CD4-positive, alpha-beta memory T cell (primary cell): Measurements from ENCODE around the gene CAMKMT. TPM values are rescaled to one million over a fixed set of nuclear protein-coding genes. Genes with fewer than 3 reads are reported as not detected.

Source experiments
- CTCF ChIA-PET: fragments of 350-600 bp; sonication (Branson Sonifier 250); formaldehyde crosslinking; loops from one replicate; lab custom pipeline; 2021; ENCODE audit warnings: inconsistent platforms; ENCODE audit not compliant: partially characterized antibody; lab: Charles Lee
- POLR2A ChIA-PET: fragments of 350-600 bp; sonication (Branson Sonifier 250); formaldehyde crosslinking; loops from one replicate; lab custom pipeline; 2021; ENCODE audit not compliant: partially characterized antibody; lab: Charles Lee
- DNase-seq, 5 donors: peaks; one replicate each; pipeline versions ENCODE4 v3.0.0 to v3.0.0-alpha.2; 2020 to 2022; ENCODE audit warnings: mixed read lengths in 1 of 5
- H3K27ac ChIP-seq: one replicate; pipeline ENCODE4 v1.7.0; 2013; ENCODE audit warnings: low read depth, low read length
- H3K27me3 ChIP-seq: 2 replicates; pipeline ENCODE4 v1.7.0; 2013; ENCODE audit warnings: mild to moderate bottlenecking, low read length, moderate library complexity; ENCODE audit not compliant: insufficient read depth
- H3K36me3 ChIP-seq: 2 replicates; pipeline ENCODE4 v1.7.0; 2013; ENCODE audit warnings: mild to moderate bottlenecking, low read length, moderate library complexity; ENCODE audit not compliant: insufficient read depth
- H3K4me1 ChIP-seq: 2 replicates; pipeline ENCODE4 v1.7.0; 2013; ENCODE audit warnings: mild to moderate bottlenecking, low read length, moderate library complexity; ENCODE audit not compliant: insufficient read depth
- H3K4me3 ChIP-seq, 2 donors: one replicate each; pipeline ENCODE4 v1.7.0; 2013; ENCODE audit warnings: low read length in 2 of 2, mild to moderate bottlenecking in 1 of 2
- H3K9me3 ChIP-seq, 2 donors: one replicate each; pipeline ENCODE4 v1.7.0; 2013; ENCODE audit warnings: low read length in 2 of 2, control low read depth in 1 of 2; ENCODE audit not compliant: control insufficient read depth in 1 of 2
- H3K27ac Mint-ChIP-seq, 7 donors: one replicate each; pipeline ENCODE4 v1.8.0; 2020 to 2021; ENCODE audit warnings: mixed read lengths in 7 of 7, mild to moderate bottlenecking in 6 of 7, inconsistent platforms in 3 of 7, moderate library complexity in 3 of 7
- H3K27me3 Mint-ChIP-seq, 2 donors: one replicate each; pipeline ENCODE4 v1.8.0; 2020 to 2021; ENCODE audit warnings: mixed read lengths in 2 of 2
- H3K36me3 Mint-ChIP-seq, 2 donors: one replicate each; pipeline ENCODE4 v1.8.0; 2020 to 2021; ENCODE audit warnings: mixed read lengths in 2 of 2, inconsistent platforms in 1 of 2, mild to moderate bottlenecking in 1 of 2
- H3K4me1 Mint-ChIP-seq, 4 donors: one replicate each; pipeline ENCODE4 v1.8.0; 2020 to 2021; ENCODE audit warnings: mixed read lengths in 4 of 4, mild to moderate bottlenecking in 1 of 4
- H3K4me3 Mint-ChIP-seq, 8 donors: one replicate each; pipeline ENCODE4 v1.8.0; 2020 to 2021; ENCODE audit warnings: mixed read lengths in 8 of 8, mild to moderate bottlenecking in 7 of 8, moderate library complexity in 6 of 8, inconsistent platforms in 3 of 8
- H3K9me3 Mint-ChIP-seq, 8 donors: one replicate each; pipeline ENCODE4 v1.8.0; 2020 to 2021; ENCODE audit warnings: mixed read lengths in 8 of 8, mild to moderate bottlenecking in 5 of 8, inconsistent platforms in 3 of 8, moderate library complexity in 1 of 8
- intact Hi-C: fragments of 100-400 bp; cut with micrococcal nuclease; formaldehyde crosslinking; loops from one replicate; pipeline ENCODE4 v1.15.1; 2023
- polyA plus RNA-seq, 2 donors: library from polyadenylated mRNA; unstranded; fragments of 300-500 nt; fragmentation: Illumina TruSeq; gene quantifications; one replicate each; pipeline ENCODE4 v1.2.3, GENCODE V29; 2021
- total RNA-seq, 2 experiments: library from RNA; stranded (reverse); gene quantifications; one replicate each; pipeline ENCODE4 v1.2.3, GENCODE V29; 2021

The CAMKMT gene
- total and polyA plus RNA-seq, 4 experiments from 2014 or later = 9.3 to 19.7 (median 15.7) TPM

DNA sequence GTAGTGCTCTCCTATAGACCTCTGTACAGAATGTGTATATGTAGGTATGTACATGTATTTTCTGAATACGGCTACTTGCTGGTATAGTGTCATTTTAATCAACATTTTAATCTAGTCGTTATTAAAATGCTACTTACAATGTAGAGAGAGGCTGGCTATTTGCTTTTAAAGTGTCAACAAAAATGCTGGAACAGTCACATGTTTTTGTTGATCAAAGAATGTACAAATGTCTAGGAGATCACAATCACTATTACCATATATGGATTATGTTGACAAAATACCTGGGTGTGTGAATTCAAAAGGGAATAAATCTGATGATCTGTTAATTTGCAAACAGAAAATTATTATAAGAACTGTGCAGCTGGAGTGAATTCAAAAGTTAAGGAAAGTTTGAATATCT, 170.3 kb downstream of the CAMKMT start:
- ChIA-PET CTCF (no interaction called here), POLR2A (no interaction called here)
- no peak overlapping the region for H3K4me3 Mint-ChIP-seq
- peaks cover 0 to 3% (median 0%) of the 10 kb centered on the region in 8 donors for H3K9me3 Mint-ChIP-seq
- H3K4me1 ChIP-seq = no peaks in the 10 kb centered on the region
- H3K27me3 ChIP-seq = no peaks in the 10 kb centered on the region
- intact Hi-C loops = no loop called here
- peaks cover 10 to 23% of the 10 kb centered on the region in 2 donors for H3K36me3 Mint-ChIP-seq
- no peak for DNase-seq
- no peaks in the 10 kb centered on the region for H3K9me3 ChIP-seq
- H3K4me3 ChIP-seq = no peak overlapping the region
- H3K27me3 Mint-ChIP-seq = no peaks in the 10 kb centered on the region
- no peaks in the 10 kb centered on the region for H3K36me3 ChIP-seq
- H3K4me1 Mint-ChIP-seq = peaks cover 0 to 2% (median 0%) of the 10 kb centered on the region in 4 donors
- no peak overlapping the region for H3K27ac ChIP-seq
- H3K27ac Mint-ChIP-seq = no peak overlapping the region

DNA sequence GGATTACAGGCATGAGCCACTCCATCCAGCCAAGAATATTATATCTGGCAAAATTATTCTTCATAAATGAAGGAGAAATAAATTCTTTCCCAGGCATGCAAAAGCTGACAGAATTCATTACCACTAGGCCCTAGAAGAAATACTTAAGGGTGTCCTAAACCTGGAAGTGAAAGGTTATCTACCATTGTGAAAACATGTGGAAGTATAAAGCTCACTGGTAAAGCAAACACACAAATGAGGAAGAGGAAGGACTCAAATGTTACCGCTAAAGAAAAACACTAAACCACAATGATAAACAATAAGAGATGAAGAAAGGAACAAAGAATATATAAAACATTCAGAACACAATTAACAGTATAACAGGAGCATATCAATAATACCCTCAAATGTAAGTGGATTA, 171.8 kb downstream of the CAMKMT start:
- no peak overlapping the region for H3K4me3 Mint-ChIP-seq
- intact Hi-C loops = no loop called here
- POLR2A ChIA-PET = no interaction called here
- no peaks in the 10 kb centered on the region for H3K27me3 ChIP-seq
- H3K27ac ChIP-seq = no peak overlapping the region
- DNase-seq = no peak
- peaks cover 0 to 3% (median 0%) of the 10 kb centered on the region in 8 donors for H3K9me3 Mint-ChIP-seq
- H3K4me1 Mint-ChIP-seq = peaks cover 0 to 2% (median 0%) of the 10 kb centered on the region in 4 donors
- CTCF ChIA-PET = no interaction called here
- no peak overlapping the region for H3K27ac Mint-ChIP-seq
- no peaks in the 10 kb centered on the region for H3K36me3 ChIP-seq
- H3K27me3 Mint-ChIP-seq = no peaks in the 10 kb centered on the region
- H3K4me1 ChIP-seq = no peaks in the 10 kb centered on the region
- H3K9me3 ChIP-seq = no peaks in the 10 kb centered on the region
- H3K36me3 Mint-ChIP-seq = peaks cover 10 to 18% of the 10 kb centered on the region in 2 donors
- H3K4me3 ChIP-seq = no peak overlapping the region

- H3K4me3 ChIP-seq = no peak overlapping the region
- DNase-seq = no peak
- ChIA-PET POLR2A (no interaction called here), CTCF (no interaction called here)
- no peaks in the 10 kb centered on the region for H3K36me3 ChIP-seq
- H3K4me1 ChIP-seq = no peaks in the 10 kb centered on the region
- H3K27ac ChIP-seq = no peak overlapping the region
- H3K9me3 ChIP-seq = no peaks in the 10 kb centered on the region
- peaks cover 0 to 4% (median 0%) of the 10 kb centered on the region in 4 donors for H3K4me1 Mint-ChIP-seq
- peaks cover 10 to 18% of the 10 kb centered on the region in 2 donors for H3K36me3 Mint-ChIP-seq
- H3K27me3 Mint-ChIP-seq = no peaks in the 10 kb centered on the region
- peaks cover 0 to 3% (median 0%) of the 10 kb centered on the region in 8 donors for H3K9me3 Mint-ChIP-seq
- H3K4me3 Mint-ChIP-seq = no peak overlapping the region
- no peaks in the 10 kb centered on the region for H3K27me3 ChIP-seq
- intact Hi-C loops = no loop called here
- no peak overlapping the region for H3K27ac Mint-ChIP-seq
Measured at GRCh38 chr2:44535376-44535775, 173.6 kb downstream of the CAMKMT start.

DNA sequence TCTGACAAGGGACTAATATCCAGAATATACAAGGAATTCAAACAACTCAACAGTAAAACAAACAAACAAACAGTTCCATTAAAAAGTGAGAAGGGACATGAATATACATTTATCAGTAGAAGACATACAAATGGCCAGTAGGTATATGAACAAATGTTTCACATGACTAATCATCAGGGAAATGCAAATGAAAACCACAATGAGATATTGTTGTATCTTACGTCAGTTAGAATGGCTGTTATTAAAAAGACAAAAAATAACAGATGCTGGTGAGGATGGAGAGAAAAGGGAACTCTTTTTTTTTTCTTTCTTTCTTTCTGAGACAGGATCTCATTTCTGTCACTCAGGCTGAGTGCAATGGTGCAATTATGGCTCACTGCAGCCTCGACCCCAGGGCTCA, 175.5 kb downstream of the CAMKMT start:
- Mint-ChIP-seq H3K27ac (no peak overlapping the region), H3K4me3 (no peak overlapping the region), H3K4me1 (peaks cover 0 to 4% (median 0%) of the 10 kb centered on the region in 4 donors), H3K36me3 (peaks cover 6 to 13% of the 10 kb centered on the region in 2 donors), H3K9me3 (peaks cover 0 to 3% (median 0%) of the 10 kb centered on the region in 8 donors), H3K27me3 (no peaks in the 10 kb centered on the region)
- CTCF ChIA-PET = no interaction called here
- Histone ChIP-seq H3K27ac (no peak overlapping the region), H3K4me3 (no peak overlapping the region), H3K4me1 (no peaks in the 10 kb centered on the region), H3K27me3 (no peaks in the 10 kb centered on the region), H3K9me3 (no peaks in the 10 kb centered on the region), H3K36me3 (no peaks in the 10 kb centered on the region)
- no peak for DNase-seq
- POLR2A ChIA-PET = no interaction called here
- intact Hi-C loops = no loop called here

GRCh38 chr2:44542520-44542919, 180.8 kb downstream of the CAMKMT start:
- H3K36me3 Mint-ChIP-seq = peaks cover 0 to 6% of the 10 kb centered on the region in 2 donors
- Histone ChIP-seq H3K27me3 (no peaks in the 10 kb centered on the region), H3K27ac (no peak overlapping the region), H3K36me3 (no peaks in the 10 kb centered on the region), H3K4me1 (no peaks in the 10 kb centered on the region), H3K9me3 (no peaks in the 10 kb centered on the region), H3K4me3 (no peak overlapping the region)
- ChIA-PET CTCF (no interaction called here), POLR2A (no interaction called here)
- intact Hi-C loops = no loop called here
- no peak overlapping the region for H3K4me3 Mint-ChIP-seq
- H3K27me3 Mint-ChIP-seq = no peaks in the 10 kb centered on the region
- H3K27ac Mint-ChIP-seq = no peak overlapping the region
- DNase-seq = no peak
- H3K4me1 Mint-ChIP-seq = peaks cover 0 to 5% (median 2%) of the 10 kb centered on the region in 4 donors
- no peaks in the 10 kb centered on the region for H3K9me3 Mint-ChIP-seq

- H3K36me3 ChIP-seq = no peaks in the 10 kb centered on the region
- H3K27me3 ChIP-seq = no peaks in the 10 kb centered on the region
- H3K27me3 Mint-ChIP-seq = no peaks in the 10 kb centered on the region
- H3K9me3 Mint-ChIP-seq = no peaks in the 10 kb centered on the region
- no peak overlapping the region for H3K27ac Mint-ChIP-seq
- peaks cover 0 to 9% of the 10 kb centered on the region in 2 donors for H3K36me3 Mint-ChIP-seq
- H3K4me1 ChIP-seq = no peaks in the 10 kb centered on the region
- no peaks in the 10 kb centered on the region for H3K9me3 ChIP-seq
- H3K27ac ChIP-seq = no peak overlapping the region
- no peak overlapping the region for H3K4me3 Mint-ChIP-seq
- ChIA-PET POLR2A (no interaction called here), CTCF (no interaction called here)
- H3K4me3 ChIP-seq = no peak overlapping the region
- no peak for DNase-seq
- peaks cover 0 to 5% (median 2%) of the 10 kb centered on the region in 4 donors for H3K4me1 Mint-ChIP-seq
- intact Hi-C loops = no loop called here
Measured at GRCh38 chr2:44543773-44544725, 182.3 kb downstream of the CAMKMT start.

DNA sequence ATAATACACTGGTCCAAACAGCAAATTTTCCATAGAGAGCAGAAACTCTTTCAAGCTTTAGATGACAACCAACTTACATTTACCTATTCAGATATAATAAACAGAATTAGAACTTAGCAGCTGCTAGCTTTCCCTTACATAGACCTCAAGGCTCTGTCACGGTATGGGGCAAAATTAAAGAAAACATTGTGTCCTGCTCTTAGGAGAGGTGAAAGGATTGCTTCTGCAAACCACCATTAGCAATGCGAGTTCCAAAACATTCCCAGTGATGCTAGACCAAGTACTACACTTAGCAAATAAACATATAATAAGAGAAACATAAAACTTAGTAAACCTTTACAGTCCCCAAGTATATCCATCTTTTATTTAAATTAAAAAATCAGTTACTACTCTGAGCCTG, 183.3 kb downstream of the CAMKMT start:
- no peaks in the 10 kb centered on the region for H3K9me3 ChIP-seq
- Mint-ChIP-seq H3K4me3 (no peak overlapping the region), H3K27me3 (no peaks in the 10 kb centered on the region), H3K36me3 (peaks cover 4 to 13% of the 10 kb centered on the region in 2 donors), H3K27ac (no peak overlapping the region), H3K9me3 (no peaks in the 10 kb centered on the region), H3K4me1 (peaks cover 0 to 5% (median 1%) of the 10 kb centered on the region in 4 donors)
- intact Hi-C loops = no loop called here
- H3K4me1 ChIP-seq = no peaks in the 10 kb centered on the region
- ChIA-PET CTCF (no interaction called here), POLR2A (no interaction called here)
- H3K4me3 ChIP-seq = no peak overlapping the region
- DNase-seq = no peak
- H3K36me3 ChIP-seq = no peaks in the 10 kb centered on the region
- no peaks in the 10 kb centered on the region for H3K27me3 ChIP-seq
- H3K27ac ChIP-seq = no peak overlapping the region
